Measurements from ENCODE around the gene BNIP5. TPM values are rescaled to one million over a fixed set of nuclear protein-coding genes. Genes with fewer than 3 reads are reported as not detected.
A peak's percentile ranks its signal among the peaks of the same experiment; 100 is the strongest.

BNIP5 gene
- total RNA-seq, 6 experiments from 2014 or later: not detected

DNA sequence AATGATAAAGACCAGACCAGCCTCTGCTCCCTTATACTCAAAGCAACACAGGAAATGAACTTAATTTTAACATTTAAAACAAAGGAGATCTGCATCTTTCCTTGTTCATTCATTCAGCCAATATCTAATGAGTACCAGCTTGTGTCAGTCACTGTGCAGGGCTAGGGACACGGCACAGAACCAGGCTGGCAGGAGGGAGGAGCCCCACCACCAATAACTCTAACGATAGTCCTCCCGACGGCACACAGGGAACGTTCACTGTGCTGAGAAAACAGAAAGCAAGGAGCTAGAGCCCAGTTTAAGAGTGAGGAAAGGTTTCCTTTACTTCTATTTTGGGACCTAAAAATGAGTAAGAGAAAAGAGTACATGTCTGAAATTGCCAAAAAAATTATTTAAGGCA is 40.9 kb upstream of the BNIP5 start:
- Histone ChIP-seq H3K36me3 (no peaks in the 10 kb centered on the region), H3K4me3 (no peak overlapping the region), H3K27me3 (no peaks in the 10 kb centered on the region), H3K9me3 (no peaks in the 10 kb centered on the region), H3K27ac (no peak overlapping the region), H3K4me1 (peaks cover 0 to 21% (median 4%) of the 10 kb centered on the region in 4 donors)
- TF ChIP-seq, protein P1, sequence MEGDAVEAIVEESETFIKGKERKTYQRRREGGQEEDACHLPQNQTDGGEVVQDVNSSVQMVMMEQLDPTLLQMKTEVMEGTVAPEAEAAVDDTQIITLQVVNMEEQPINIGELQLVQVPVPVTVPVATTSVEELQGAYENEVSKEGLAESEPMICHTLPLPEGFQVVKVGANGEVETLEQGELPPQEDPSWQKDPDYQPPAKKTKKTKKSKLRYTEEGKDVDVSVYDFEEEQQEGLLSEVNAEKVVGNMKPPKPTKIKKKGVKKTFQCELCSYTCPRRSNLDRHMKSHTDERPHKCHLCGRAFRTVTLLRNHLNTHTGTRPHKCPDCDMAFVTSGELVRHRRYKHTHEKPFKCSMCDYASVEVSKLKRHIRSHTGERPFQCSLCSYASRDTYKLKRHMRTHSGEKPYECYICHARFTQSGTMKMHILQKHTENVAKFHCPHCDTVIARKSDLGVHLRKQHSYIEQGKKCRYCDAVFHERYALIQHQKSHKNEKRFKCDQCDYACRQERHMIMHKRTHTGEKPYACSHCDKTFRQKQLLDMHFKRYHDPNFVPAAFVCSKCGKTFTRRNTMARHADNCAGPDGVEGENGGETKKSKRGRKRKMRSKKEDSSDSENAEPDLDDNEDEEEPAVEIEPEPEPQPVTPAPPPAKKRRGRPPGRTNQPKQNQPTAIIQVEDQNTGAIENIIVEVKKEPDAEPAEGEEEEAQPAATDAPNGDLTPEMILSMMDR (IDR thresholded peaks at IDR 0.05): no peak
- TF ChIP-seq POLR2A (IDR thresholded peaks at IDR 0.05): no peak
- peak in 1 of 3 donors; percentile 33 for DNase-seq
- intact Hi-C loops (cut with DNase I): no loop called here
- peak in 3 of 4 donors; percentile 33 to 58 (median 38) for ATAC-seq
- WGBS (ENCODE audit: insufficient coverage, low coverage, low lambda C conversion rate, missing lambda C conversion rate): 24% methylated on average over 5 of the region's 5 CpGs

DNA sequence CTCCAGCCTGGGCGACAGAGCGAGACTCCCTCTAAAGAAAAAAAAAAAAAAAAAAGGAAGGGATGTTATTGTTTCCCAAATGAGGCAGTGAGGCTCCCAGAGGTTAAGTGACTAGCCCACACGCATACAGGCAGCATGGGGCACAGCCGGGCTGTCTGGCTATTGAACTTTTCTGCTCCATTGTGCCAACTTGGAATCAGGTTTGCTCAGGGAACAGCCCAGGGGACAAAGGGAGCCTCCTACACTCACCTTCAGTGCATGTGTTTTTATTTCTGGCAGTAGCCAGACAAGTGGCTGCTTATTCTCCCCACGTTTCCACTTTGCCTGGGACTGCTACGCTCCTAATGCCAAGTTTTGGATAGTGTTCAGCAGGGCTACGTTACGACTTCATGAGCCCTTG is 40.1 kb upstream of the BNIP5 start:
- Histone ChIP-seq H3K27ac (no peak overlapping the region), H3K9me3 (no peaks in the 10 kb centered on the region), H3K27me3 (no peaks in the 10 kb centered on the region), H3K4me1 (peaks cover 0 to 21% (median 4%) of the 10 kb centered on the region in 4 donors), H3K36me3 (no peaks in the 10 kb centered on the region), H3K4me3 (no peak overlapping the region)
- DNase-seq (peak in 1 of 3 donors; percentile 63), ATAC-seq (peak; percentile 60 to 88 (median 77))
- WGBS (ENCODE audit: insufficient coverage, low coverage, low lambda C conversion rate, missing lambda C conversion rate): 56% methylated on average over 8 of the region's 8 CpGs
- no peak for TF ChIP-seq POLR2A (IDR thresholded peaks at IDR 0.05)
- TF ChIP-seq, protein P1 (IDR thresholded peaks at IDR 0.05): no peak
- intact Hi-C loops (cut with DNase I): no loop called here

DNA sequence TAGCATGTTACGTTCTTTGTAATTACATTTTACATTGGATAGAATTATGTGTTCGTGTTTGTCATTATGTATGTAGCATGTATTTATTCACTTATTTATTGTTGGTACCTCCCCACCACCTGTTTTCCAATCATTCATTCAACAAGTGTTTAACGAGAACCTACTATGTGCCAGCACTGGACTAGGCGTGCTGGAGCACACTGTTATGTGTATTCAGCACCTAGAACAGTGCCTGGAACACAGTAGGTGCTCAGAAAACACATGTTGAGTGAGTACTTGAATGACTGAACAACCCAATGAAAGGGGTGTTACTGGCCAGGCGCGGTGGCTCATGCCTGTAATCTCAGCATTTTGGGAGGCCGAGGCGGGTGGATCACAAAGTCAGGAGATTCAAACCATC is 39.5 kb upstream of the BNIP5 start:
- H3K4me3 ChIP-seq: no peak overlapping the region
- TF ChIP-seq, protein P1 (IDR thresholded peaks at IDR 0.05): no peak
- TF ChIP-seq POLR2A (IDR thresholded peaks at IDR 0.05): no peak
- ATAC-seq (no peak), DNase-seq (peak in 1 of 3 donors; percentile 24)
- no peaks in the 10 kb centered on the region for H3K9me3 ChIP-seq
- no peaks in the 10 kb centered on the region for H3K36me3 ChIP-seq
- 80% methylated on average over 6 of the region's 8 CpGs for WGBS (ENCODE audit: insufficient coverage, low coverage, low lambda C conversion rate, missing lambda C conversion rate)
- intact Hi-C loops (cut with DNase I): no loop called here
- H3K4me1 ChIP-seq: peaks cover 0 to 21% (median 4%) of the 10 kb centered on the region in 4 donors
- H3K27me3 ChIP-seq: no peaks in the 10 kb centered on the region
- H3K27ac ChIP-seq: no peak overlapping the region

DNA sequence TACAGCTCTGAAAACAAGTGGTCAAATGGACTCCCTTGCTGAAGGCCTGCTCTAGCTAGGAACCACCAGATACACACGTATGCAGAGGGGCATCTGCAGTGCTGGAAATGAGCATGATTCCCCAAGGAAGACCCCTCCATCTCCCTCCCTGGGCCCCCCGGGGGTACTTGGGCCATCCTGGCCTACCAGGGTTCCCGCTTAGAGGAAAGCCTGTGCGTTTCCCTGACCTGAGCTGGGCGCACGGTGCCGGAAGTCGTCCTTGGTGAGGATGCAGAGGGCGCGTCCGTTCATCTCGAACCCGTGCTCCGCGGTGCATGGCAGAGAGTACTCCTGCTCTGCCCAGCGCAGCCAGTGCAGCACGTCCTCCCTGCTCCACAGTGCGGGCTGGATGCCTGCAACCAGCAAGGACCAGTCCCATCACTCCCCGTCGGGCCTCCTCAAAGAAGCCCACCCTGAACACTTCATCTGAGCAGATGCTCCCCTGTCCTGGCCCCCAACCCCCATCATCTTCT is 39.0 kb upstream of the BNIP5 start:
- Histone ChIP-seq H3K27ac (no peak overlapping the region), H3K27me3 (no peaks in the 10 kb centered on the region), H3K9me3 (no peaks in the 10 kb centered on the region), H3K4me1 (peaks cover 0 to 21% (median 4%) of the 10 kb centered on the region in 4 donors), H3K36me3 (no peaks in the 10 kb centered on the region), H3K4me3 (no peak overlapping the region)
- TF ChIP-seq, protein P1 (IDR thresholded peaks at IDR 0.05): no peak
- TF ChIP-seq POLR2A (IDR thresholded peaks at IDR 0.05): no peak
- ATAC-seq: no peak
- peak in 1 of 3 donors; percentile 43 for DNase-seq
- 80% methylated on average over 1 of the region's 20 CpGs for WGBS (ENCODE audit: insufficient coverage, low coverage, low lambda C conversion rate, missing lambda C conversion rate)
- intact Hi-C loops (cut with DNase I): no loop called here

All from right lobe of liver (tissue), 6 donors.